ENCODE data around the gene MORC1.

GRCh38 chr3:108985844-108986243 is 132.1 kb downstream of the MORC1 start:
- TF ChIP-seq EZH2 (IDR thresholded peaks at IDR 0.05), result no peak
- TF ChIP-seq POLR2AphosphoS5 (IDR thresholded peaks at IDR 0.05; ENCODE audit: borderline replicate concordance, low read depth, low read length), result no peak
- no peak for TF ChIP-seq FOXP2 (optimal IDR thresholded peaks at IDR 0.05; ENCODE audit: control extremely low read depth, extremely low read length, insufficient read depth)
